Measurements from ENCODE around the gene GREB1. TPM values are rescaled to one million over a fixed set of nuclear protein-coding genes. Genes with fewer than 3 reads are reported as not detected.
A peak's percentile ranks its signal among the peaks of the same experiment; 100 is the strongest.

GREB1 gene
- total RNA-seq, 4 donors from 2014 or later = 3.0 to 6.1 (median 4.3) TPM

DNA sequence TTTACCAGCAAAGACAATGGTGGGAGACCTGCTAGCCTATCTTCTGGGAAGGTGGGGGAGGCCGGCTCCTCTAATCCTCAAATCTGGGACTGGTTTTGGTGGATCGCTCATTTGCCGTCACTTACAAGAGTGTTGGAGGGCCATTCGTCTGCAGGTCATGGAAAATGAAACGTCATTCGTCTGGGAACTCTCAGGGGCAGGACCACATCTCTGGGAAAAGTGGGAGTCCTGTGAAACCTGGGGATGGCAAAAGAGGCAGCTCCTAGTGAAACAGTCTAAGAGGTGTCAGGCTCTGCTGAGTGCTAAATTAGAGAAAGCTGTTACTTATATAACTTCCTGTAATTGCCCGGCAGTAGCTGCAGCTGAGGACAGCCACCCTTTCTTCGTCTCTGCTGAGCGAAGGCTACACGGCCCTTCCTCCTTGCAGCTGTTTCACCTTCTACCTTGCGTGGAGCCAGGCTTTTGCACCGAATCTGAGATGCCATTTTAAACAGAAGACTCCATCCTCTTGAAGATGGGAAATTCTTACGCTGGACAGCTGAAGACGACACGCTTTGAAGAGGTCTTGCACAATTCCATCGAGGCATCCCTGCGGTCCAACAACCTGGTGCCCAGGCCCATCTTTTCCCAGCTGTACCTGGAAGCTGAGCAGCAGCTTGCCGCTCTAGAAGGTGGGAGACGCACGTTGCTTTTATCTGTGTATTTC lies 22.4 kb downstream of the GREB1 start:
- peak in 1 of 2 donors; percentile 21 for DNase-seq (ENCODE audit: low spot score in 2 of 2)
- Histone ChIP-seq H3K27ac (no peak overlapping the region), H3K27me3 (no peaks in the 10 kb centered on the region), H3K9me3 (no peaks in the 10 kb centered on the region), H3K36me3 (no peaks in the 10 kb centered on the region), H3K4me1 (no peaks in the 10 kb centered on the region), H3K4me3 (no peak overlapping the region)
- TF ChIP-seq POLR2A (IDR thresholded peaks at IDR 0.05) (no peak), EP300 (IDR thresholded peaks at IDR 0.05) (no peak), POLR2AphosphoS5 (IDR thresholded peaks at IDR 0.05) (no peak)
- TF ChIP-seq, protein P1, sequence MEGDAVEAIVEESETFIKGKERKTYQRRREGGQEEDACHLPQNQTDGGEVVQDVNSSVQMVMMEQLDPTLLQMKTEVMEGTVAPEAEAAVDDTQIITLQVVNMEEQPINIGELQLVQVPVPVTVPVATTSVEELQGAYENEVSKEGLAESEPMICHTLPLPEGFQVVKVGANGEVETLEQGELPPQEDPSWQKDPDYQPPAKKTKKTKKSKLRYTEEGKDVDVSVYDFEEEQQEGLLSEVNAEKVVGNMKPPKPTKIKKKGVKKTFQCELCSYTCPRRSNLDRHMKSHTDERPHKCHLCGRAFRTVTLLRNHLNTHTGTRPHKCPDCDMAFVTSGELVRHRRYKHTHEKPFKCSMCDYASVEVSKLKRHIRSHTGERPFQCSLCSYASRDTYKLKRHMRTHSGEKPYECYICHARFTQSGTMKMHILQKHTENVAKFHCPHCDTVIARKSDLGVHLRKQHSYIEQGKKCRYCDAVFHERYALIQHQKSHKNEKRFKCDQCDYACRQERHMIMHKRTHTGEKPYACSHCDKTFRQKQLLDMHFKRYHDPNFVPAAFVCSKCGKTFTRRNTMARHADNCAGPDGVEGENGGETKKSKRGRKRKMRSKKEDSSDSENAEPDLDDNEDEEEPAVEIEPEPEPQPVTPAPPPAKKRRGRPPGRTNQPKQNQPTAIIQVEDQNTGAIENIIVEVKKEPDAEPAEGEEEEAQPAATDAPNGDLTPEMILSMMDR (IDR thresholded peaks at IDR 0.05) = no peak
- WGBS = 75% methylated on average over 20 of the region's 20 CpGs

GRCh38 chr2:11558214-11558886 lies 24.5 kb downstream of the GREB1 start:
- peak in 1 of 2 donors; percentile 24 for DNase-seq (ENCODE audit: low spot score in 2 of 2)
- Histone ChIP-seq H3K4me1 (no peaks in the 10 kb centered on the region), H3K27me3 (no peaks in the 10 kb centered on the region), H3K36me3 (no peaks in the 10 kb centered on the region), H3K27ac (no peak overlapping the region), H3K9me3 (no peaks in the 10 kb centered on the region), H3K4me3 (no peak overlapping the region)
- TF ChIP-seq EP300 (IDR thresholded peaks at IDR 0.05) (no peak), POLR2AphosphoS5 (IDR thresholded peaks at IDR 0.05) (no peak), POLR2A (IDR thresholded peaks at IDR 0.05) (no peak)
- TF ChIP-seq, protein P1 (IDR thresholded peaks at IDR 0.05) = no peak
- 80% methylated on average over 10 of the region's 10 CpGs for WGBS

DNA sequence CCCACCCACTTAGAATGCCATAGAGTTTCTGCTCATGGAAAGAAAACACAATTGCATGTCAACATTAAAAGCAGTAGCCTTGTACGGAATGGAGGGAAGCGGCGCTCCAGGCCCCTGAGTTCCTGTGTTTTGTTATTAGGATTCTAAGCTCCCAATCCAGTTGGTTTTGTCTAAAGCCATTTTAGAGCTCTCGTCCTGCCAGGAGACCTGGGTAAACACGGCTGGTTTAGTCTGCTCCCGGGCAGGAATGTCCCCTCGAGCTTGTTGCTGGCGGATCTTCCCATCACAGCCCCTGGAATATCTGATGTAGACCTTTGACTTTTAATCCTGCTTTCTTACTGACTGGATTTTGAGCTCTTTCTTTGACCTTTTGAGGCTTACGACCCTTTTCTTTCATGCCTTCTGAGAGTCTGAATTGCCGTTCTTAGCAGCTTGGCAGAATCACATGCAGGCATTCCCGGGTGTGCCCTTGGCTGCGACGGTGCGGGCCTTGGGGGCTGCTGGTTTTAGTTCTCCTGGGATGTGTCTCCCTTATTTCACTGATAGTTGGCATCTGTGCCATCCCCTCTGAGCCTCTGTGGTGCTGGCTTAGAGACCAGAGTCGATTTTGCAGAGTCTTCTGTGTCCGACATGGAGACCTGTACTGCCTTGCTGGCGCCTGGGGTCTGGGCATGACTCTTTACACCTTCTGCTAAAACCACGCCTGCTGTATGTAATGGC lies 25.4 kb downstream of the GREB1 start:
- no peaks in the 10 kb centered on the region for H3K9me3 ChIP-seq
- no peaks in the 10 kb centered on the region for H3K36me3 ChIP-seq
- DNase-seq (ENCODE audit: low spot score in 2 of 2) = peak; percentile 14 to 66
- H3K27me3 ChIP-seq = no peaks in the 10 kb centered on the region
- WGBS = 77% methylated on average over 18 of the region's 18 CpGs
- no peak overlapping the region for H3K4me3 ChIP-seq
- TF ChIP-seq EP300 (IDR thresholded peaks at IDR 0.05) (no peak), POLR2AphosphoS5 (IDR thresholded peaks at IDR 0.05) (no peak), POLR2A (IDR thresholded peaks at IDR 0.05) (no peak)
- TF ChIP-seq, protein P1 (IDR thresholded peaks at IDR 0.05) = no peak
- no peaks in the 10 kb centered on the region for H3K4me1 ChIP-seq
- H3K27ac ChIP-seq = no peak overlapping the region

GRCh38 chr2:11559786-11560155 lies 25.9 kb downstream of the GREB1 start:
- Histone ChIP-seq H3K4me1 (no peaks in the 10 kb centered on the region), H3K27me3 (no peaks in the 10 kb centered on the region), H3K4me3 (no peak overlapping the region), H3K36me3 (no peaks in the 10 kb centered on the region), H3K27ac (no peak overlapping the region), H3K9me3 (no peaks in the 10 kb centered on the region)
- whole genome bisulfite sequencing = 90% methylated on average over 7 of the region's 7 CpGs
- peak; percentile 11 to 61 for DNase-seq (ENCODE audit: low spot score in 2 of 2)
- TF ChIP-seq EP300 (IDR thresholded peaks at IDR 0.05) (no peak), POLR2AphosphoS5 (IDR thresholded peaks at IDR 0.05) (no peak), POLR2A (IDR thresholded peaks at IDR 0.05) (no peak)

GRCh38 chr2:11560806-11561205 lies 27.0 kb downstream of the GREB1 start:
- DNase-seq (ENCODE audit: low spot score in 2 of 2) = peak in 1 of 2 donors; percentile 18

More at GRCh38 chr2:11560806-11561205, 27.0 kb downstream of the GREB1 start:
- no peaks in the 10 kb centered on the region for H3K27me3 ChIP-seq
- no peak overlapping the region for H3K27ac ChIP-seq
- H3K9me3 ChIP-seq = no peaks in the 10 kb centered on the region
- H3K4me1 ChIP-seq = no peaks in the 10 kb centered on the region
- H3K36me3 ChIP-seq = no peaks in the 10 kb centered on the region
- WGBS = 85% methylated on average over 3 of the region's 3 CpGs
- TF ChIP-seq EP300 (IDR thresholded peaks at IDR 0.05) (no peak), POLR2A (IDR thresholded peaks at IDR 0.05) (no peak), POLR2AphosphoS5 (IDR thresholded peaks at IDR 0.05) (no peak)
- TF ChIP-seq, protein P1 (IDR thresholded peaks at IDR 0.05) = no peak
- no peak overlapping the region for H3K4me3 ChIP-seq
